HG03103 (cell line): ENCODE results near the gene RNF183.
"Not testable (repeated sequence)": the region's sequence is repeated elsewhere in the genome, so short reads cannot be mapped to it uniquely, and the experiment has no call there.

ENCODE experiments used
- ATAC-seq: cut with Tn5 transposase; IDR thresholded peaks from one replicate; pipeline ENCODE4 v1.9.1; 2021; ENCODE audit warnings: low read depth; ENCODE audit not compliant: unreplicated experiment

RNF183 gene

DNA sequence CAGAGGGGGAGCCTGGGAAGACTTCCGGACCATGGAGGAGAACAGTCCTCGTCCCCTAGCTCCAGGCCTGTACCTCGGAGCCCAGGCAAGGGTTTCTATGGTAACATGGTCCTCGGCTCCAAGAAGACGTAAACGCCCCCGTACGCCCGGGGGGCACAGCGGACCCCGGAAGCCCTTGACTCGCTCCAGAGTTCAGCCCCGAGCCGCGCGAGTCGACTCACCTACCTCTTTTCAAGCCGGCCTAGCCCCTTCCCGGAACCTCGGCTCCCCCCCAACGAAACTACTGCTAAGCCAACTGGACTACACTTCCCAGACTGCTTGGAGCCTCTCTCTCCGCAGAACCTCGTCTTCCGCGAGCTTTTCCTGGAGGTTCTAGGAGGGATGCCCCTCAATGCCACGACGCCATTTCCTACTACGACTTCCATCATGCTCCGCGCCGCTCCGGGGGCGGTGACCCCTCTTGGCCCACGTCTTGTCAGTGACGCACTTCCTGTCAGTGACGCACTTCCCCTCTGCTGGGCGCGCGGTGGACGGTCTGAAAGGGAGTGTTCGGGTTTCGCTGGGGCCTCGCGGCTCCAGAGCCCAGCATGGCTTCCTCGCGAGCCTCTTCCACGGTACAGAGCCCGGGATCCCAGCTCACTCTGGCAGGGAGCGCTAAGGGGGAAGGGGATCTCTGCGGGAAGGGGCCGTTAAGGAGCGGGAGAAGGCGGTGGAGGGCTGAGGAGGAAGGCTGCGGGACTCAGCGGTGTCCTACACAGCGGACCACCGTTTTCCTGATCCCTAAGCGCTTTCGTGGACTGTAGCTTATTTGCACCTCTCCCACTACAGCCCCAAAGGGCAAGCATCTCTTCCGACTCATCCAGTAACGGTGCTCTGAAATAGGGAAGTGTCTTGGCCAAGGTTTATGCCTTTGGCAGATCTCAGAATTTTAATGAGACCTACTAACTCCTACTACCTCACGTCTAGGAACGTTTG is 27.7 kb downstream of the RNF183 start, which contains the start of the genes CDC26 and PRPF4:
Gene CDC26, minus strand, starts transcription at position 416 of the 975 bp plus-strand sequence. CDS start 3,065 bp downstream, outside the sequence.
Gene PRPF4, plus strand, starts transcription at position 502 of the 975 bp plus-strand sequence. Its CDS starts 86 bp downstream, at position 588.
- ATAC-seq: peak; percentile 98

DNA sequence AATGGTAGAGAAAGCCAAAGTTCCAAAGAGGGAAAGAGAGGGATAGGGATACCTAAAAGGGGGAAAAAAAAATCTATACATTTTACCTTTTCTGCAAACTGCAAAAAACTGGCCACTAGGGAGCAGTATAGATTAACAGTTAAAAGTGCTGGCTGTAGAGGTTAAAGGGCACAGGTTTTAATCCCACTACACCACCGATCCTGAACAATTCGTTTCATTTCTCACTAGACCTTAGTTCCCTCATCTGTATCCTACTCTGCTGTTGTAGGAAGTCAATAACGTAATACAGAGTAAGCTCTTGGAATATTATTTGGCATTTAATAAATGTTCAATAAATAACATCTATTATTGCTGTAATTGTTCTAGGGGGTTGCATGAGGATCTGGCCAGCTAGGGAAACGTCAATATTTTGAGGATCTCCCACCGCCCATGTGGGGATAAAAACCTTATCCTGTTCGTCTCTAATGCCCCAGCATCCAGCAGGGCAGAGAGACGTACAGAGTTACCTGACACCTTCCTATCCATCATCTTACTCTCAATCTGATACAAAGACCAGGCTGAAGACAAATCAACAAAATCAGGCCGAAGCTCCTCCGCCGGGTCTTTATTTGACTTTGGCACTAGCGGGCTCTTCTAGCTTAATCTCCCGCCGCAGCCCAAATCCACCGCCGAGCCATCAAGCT is 28.6 kb downstream of the RNF183 start:
- ATAC-seq: no peak

GRCh38 chr9:113269871-113270270 is 33.3 kb downstream of the RNF183 start:
- ATAC-seq: no peak

- no peak for ATAC-seq
Measured at GRCh38 chr9:113269355-113269754, 33.8 kb downstream of the RNF183 start.

DNA sequence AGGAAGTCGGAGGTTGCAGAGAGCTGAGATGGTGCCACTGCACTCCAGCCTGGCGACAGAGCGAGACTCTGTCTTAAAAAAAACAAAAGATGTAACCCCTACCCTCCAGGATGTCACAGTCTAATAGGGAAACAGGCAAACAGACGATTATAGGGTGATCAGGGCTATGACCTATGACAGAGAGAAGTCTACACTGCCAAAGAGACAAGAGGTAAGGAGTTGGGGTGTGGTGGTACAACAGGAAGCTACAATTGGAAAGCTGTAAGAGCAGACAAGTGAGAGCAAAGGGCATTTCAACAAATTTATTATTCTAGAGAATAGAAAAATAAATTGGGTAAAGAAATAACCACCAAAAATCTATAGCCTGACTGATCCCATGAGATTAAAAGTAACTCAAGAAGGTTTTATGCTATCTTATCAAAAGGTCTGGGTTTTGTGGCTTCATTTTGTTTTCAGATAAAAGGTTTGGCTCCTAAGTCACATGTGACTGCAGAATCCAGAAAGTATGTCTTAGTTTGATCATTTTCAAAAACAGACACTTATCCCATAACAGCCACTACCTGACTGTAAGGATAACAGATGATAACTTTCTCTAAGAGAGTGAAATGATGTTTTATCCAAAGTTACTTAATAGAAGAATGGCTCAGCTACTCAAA is 35.1 kb downstream of the RNF183 start:
- ATAC-seq: no peak

DNA sequence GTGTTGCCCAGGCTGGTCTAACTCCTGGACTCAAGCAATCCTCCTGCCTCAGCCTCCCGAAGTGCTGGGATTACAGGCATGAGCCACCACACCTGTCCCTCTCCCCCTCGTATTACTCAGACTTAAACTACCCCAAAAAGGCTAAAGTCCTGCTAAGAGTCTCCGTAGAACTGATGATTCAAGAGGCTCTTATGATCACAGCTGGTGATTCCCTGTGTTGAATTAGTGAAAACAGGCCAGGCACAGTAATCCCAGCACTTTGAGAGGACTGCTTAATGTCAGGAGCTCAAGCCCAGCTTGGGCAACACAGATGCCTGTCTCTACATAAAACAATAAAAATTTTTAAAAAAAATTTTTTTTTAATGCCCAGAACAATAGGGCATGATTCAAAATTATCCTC is 37.0 kb downstream of the RNF183 start:
- no peak for ATAC-seq

DNA sequence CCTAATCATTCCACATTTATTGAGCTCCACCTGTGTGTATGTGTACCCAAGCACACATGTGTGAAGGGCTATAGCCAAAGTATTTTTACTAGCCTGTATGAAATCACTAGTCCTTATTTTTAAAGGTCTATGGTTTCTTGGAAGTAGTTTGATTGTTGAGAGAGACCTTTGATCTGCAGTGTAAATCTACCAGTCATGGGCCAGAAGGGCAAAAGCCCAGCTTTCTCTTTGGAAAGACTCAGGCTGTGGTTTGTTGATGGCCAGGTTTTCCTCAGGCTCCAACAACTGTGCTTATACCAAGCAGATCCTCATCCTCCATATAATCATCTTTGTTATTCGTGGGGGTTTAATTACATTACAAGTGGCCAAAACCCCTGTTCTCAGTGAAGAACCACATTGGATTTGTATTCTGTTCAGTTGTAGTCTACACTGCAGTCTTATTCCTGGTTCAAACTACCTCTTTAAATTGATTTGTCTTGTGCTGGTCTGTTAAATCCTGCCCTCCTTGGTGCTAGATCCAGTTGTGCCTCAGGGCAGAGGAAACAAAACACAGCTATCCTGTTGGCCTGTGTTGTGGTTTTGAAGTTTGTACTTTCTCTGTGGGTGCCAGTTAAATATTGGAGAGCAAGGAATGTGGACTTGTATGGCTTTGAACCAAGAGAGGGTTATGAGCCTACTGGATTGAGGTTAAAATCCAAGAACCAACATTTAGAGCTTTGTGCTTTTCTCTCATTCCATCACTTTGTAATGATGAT is 41.1 kb downstream of the RNF183 start:
- ATAC-seq: no peak

GRCh38 chr9:113258282-113258681 is 44.9 kb downstream of the RNF183 start:
- ATAC-seq: no peak

DNA sequence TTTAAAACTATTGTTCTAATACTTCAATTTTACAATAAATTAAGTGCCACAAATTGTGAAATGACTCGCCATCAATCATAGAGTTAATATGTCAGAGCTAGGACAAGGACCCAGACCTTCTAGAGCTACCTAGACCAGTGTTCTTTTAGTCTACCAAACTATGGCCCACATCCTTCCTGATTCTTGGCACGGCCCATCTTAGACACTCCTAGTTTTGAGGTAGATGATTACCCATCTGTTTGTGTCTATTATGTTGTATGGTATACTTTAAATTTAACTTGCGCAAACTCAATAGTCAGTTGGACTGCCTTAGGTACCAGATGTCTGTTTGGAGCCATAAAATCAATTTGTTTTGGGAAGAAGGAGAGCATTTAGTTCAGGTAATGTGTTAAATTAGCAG is 45.3 kb downstream of the RNF183 start:
- ATAC-seq: no peak

- no peak for ATAC-seq
Measured at GRCh38 chr9:113255438-113255837, 47.7 kb downstream of the RNF183 start.

GRCh38 chr9:113254991-113255390 is 48.2 kb downstream of the RNF183 start:
- ATAC-seq: no peak

GRCh38 chr9:113250807-113251206 is 52.4 kb downstream of the RNF183 start:
- ATAC-seq: no peak

GRCh38 chr9:113249661-113250060 is 53.5 kb downstream of the RNF183 start:
- ATAC-seq: not testable (repeated sequence)

- ATAC-seq: no peak
Measured at GRCh38 chr9:113247640-113248039, 55.5 kb downstream of the RNF183 start.
